ENCODE data around the gene MOCS1. TPM values are rescaled to one million over a fixed set of nuclear protein-coding genes. Genes with fewer than 3 reads are reported as not detected.

The MOCS1 gene
- total and polyA plus RNA-seq, 2 donors (not counting 1 experiment from before 2014, with no cell fraction given) = 0.15 TPM; not detected in 1

DNA sequence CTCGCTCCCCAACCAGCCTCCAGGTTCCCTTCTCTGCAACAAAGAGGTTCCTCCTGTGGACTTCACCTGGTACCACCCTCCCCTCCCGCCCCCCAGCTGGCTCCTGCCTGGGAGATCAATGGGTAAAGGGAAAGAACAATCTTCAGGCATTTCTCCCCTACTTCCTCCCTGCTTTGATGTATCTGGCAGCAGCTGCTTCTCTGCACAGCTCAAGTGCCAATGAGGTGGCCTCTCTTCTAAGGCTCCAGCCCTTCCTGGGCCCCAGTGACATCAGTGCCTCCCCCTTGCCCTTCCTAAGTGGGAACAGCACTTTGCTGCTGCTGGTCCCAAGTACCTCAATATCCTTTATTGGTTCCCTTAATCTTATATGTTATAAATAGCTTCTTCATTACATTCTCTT lies 23.5 kb downstream of the MOCS1 start:
- ChIA-PET CTCF (no interaction called here), POLR2A (no interaction called here)
- no CpG with 5 or more reads among the region's 2 CpGs for WGBS (ENCODE audit: insufficient coverage)
- Histone ChIP-seq H3K27ac (ENCODE audit: low read length in 2 of 2) (no peak overlapping the region), H2AFZ (ENCODE audit: insufficient read depth, low read depth, low read length, poor library complexity, severe bottlenecking) (no peak overlapping the region), H3K27me3 (replicated peaks in 1 of 4; ENCODE audit: control extremely low read depth in 1 of 4, control insufficient read depth in 3 of 4, insufficient read depth in 4 of 4, low read length in 3 of 4) (no peaks in the 10 kb centered on the region), H3K9me3 (ENCODE audit: control extremely low read depth in 1 of 3, control insufficient read depth in 2 of 3, insufficient read depth in 1 of 3, low read length in 2 of 3) (no peaks in the 10 kb centered on the region), H3K79me2 (ENCODE audit: control insufficient read depth, insufficient read depth, low read length) (no peaks in the 10 kb centered on the region), H3K4me2 (replicated peaks; ENCODE audit: low read depth, low read length, poor library complexity, severe bottlenecking) (no peak overlapping the region), H3K36me3 (replicated peaks in 1 of 2; ENCODE audit: control extremely low read depth in 1 of 2, control insufficient read depth in 1 of 2, extremely low read depth in 1 of 2, insufficient read depth in 2 of 2, low read length in 1 of 2) (no peaks in the 10 kb centered on the region), H4K20me1 (ENCODE audit: control insufficient read depth, insufficient read depth, low read length, poor library complexity, severe bottlenecking) (no peaks in the 10 kb centered on the region), H3K4me1 (ENCODE audit: control insufficient read depth in 2 of 2, insufficient read depth in 2 of 2, low read length in 2 of 2) (no peaks in the 10 kb centered on the region), H3K4me3 (ENCODE audit: control extremely low read depth in 1 of 5, extremely low read depth in 1 of 5, insufficient read depth in 1 of 5, low read depth in 2 of 5, low read length in 4 of 5) (no peak overlapping the region), H3K9ac (ENCODE audit: low read length) (no peak overlapping the region)
- no peak for ATAC-seq (ENCODE audit: low read depth)
- intact Hi-C loops (cut with micrococcal nuclease) = no loop called here
- TF ChIP-seq, protein P1, sequence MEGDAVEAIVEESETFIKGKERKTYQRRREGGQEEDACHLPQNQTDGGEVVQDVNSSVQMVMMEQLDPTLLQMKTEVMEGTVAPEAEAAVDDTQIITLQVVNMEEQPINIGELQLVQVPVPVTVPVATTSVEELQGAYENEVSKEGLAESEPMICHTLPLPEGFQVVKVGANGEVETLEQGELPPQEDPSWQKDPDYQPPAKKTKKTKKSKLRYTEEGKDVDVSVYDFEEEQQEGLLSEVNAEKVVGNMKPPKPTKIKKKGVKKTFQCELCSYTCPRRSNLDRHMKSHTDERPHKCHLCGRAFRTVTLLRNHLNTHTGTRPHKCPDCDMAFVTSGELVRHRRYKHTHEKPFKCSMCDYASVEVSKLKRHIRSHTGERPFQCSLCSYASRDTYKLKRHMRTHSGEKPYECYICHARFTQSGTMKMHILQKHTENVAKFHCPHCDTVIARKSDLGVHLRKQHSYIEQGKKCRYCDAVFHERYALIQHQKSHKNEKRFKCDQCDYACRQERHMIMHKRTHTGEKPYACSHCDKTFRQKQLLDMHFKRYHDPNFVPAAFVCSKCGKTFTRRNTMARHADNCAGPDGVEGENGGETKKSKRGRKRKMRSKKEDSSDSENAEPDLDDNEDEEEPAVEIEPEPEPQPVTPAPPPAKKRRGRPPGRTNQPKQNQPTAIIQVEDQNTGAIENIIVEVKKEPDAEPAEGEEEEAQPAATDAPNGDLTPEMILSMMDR (IDR thresholded peaks at IDR 0.05) = no peak
- DNase-seq = no peak
- peaks cover 9% of the 10 kb centered on the region for H3K27me3 Mint-ChIP-seq
- H3K27ac Mint-ChIP-seq = no peak overlapping the region
- no peaks in the 10 kb centered on the region for H3K4me1 Mint-ChIP-seq
- no peaks in the 10 kb centered on the region for H3K9me3 Mint-ChIP-seq (ENCODE audit: insufficient read depth)
- H3K4me3 Mint-ChIP-seq = no peak overlapping the region

DNA sequence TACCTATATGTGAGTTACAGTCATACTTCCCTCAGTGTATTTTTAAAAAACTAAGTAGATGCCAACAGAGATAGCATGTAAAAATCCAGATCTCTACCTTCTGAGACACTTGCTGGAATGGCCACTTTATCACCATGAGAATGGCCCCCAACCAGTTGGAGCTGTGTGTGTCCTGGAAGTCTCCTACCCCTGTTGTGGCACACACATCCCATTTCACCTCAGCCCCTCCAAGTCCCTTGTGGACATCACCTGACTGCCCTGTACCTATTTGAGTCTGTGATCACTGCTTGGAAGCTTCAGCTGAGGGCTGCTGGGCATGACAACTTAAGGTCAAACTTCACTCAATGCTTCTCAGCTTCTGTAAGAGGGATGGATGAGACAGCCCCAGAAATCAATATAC lies 24.1 kb downstream of the MOCS1 start:
- Histone ChIP-seq H3K79me2 (ENCODE audit: control insufficient read depth, insufficient read depth, low read length) (no peaks in the 10 kb centered on the region), H3K27ac (ENCODE audit: low read length in 2 of 2) (no peak overlapping the region), H2AFZ (ENCODE audit: insufficient read depth, low read depth, low read length, poor library complexity, severe bottlenecking) (no peak overlapping the region), H3K36me3 (replicated peaks in 1 of 2; ENCODE audit: control extremely low read depth in 1 of 2, control insufficient read depth in 1 of 2, extremely low read depth in 1 of 2, insufficient read depth in 2 of 2, low read length in 1 of 2) (no peaks in the 10 kb centered on the region), H4K20me1 (ENCODE audit: control insufficient read depth, insufficient read depth, low read length, poor library complexity, severe bottlenecking) (no peaks in the 10 kb centered on the region), H3K4me2 (replicated peaks; ENCODE audit: low read depth, low read length, poor library complexity, severe bottlenecking) (no peak overlapping the region), H3K27me3 (replicated peaks in 1 of 4; ENCODE audit: control extremely low read depth in 1 of 4, control insufficient read depth in 3 of 4, insufficient read depth in 4 of 4, low read length in 3 of 4) (no peaks in the 10 kb centered on the region), H3K4me3 (ENCODE audit: control extremely low read depth in 1 of 5, extremely low read depth in 1 of 5, insufficient read depth in 1 of 5, low read depth in 2 of 5, low read length in 4 of 5) (no peak overlapping the region), H3K9me3 (ENCODE audit: control extremely low read depth in 1 of 3, control insufficient read depth in 2 of 3, insufficient read depth in 1 of 3, low read length in 2 of 3) (no peaks in the 10 kb centered on the region), H3K9ac (ENCODE audit: low read length) (no peak overlapping the region), H3K4me1 (ENCODE audit: control insufficient read depth in 2 of 2, insufficient read depth in 2 of 2, low read length in 2 of 2) (no peaks in the 10 kb centered on the region)
- H3K9me3 Mint-ChIP-seq (ENCODE audit: insufficient read depth) = no peaks in the 10 kb centered on the region
- no peak for TF ChIP-seq EZH2 (IDR thresholded peaks at IDR 0.05; ENCODE audit: borderline replicate concordance, insufficient read depth, low read depth, low read length, poor library complexity, severe bottlenecking)
- TF ChIP-seq, protein P1 (IDR thresholded peaks at IDR 0.05) = no peak
- no peak overlapping the region for H3K4me3 Mint-ChIP-seq
- no peaks in the 10 kb centered on the region for H3K4me1 Mint-ChIP-seq
- DNase-seq (no peak), ATAC-seq (ENCODE audit: low read depth) (no peak)
- POLR2A ChIA-PET = no interaction called here
- intact Hi-C loops (cut with micrococcal nuclease) = no loop called here
- no peak overlapping the region for H3K27ac Mint-ChIP-seq
- CTCF ChIA-PET = no interaction called here
- H3K27me3 Mint-ChIP-seq = peaks cover 9% of the 10 kb centered on the region

Data from B cell (primary cell).